K562 (cell line): ENCODE results near the gene UBE2G2. TPM values are rescaled to one million over a fixed set of nuclear protein-coding genes. Genes with fewer than 3 reads are reported as not detected.

Source experiments
- CCAR2 ChIP-seq: fragments of 200-400 bp; formaldehyde crosslinking; IDR thresholded peaks from 2 replicates; pipeline ENCODE4 v1.6.1; 2017; ENCODE audit warnings: mild to moderate bottlenecking, low read depth, low read length
- CCNT2 ChIP-seq: IDR thresholded peaks from 2 replicates; pipeline ENCODE4 v1.6.1; 2011; ENCODE audit warnings: borderline replicate concordance, low read depth, mild to moderate bottlenecking, moderate library complexity, mixed read lengths, low read length; ENCODE audit not compliant: insufficient read length; ENCODE audit errors: extremely low read depth
- CREB1 ChIP-seq, 2 experiments: sonication (generic) in 1 of 2; formaldehyde crosslinking in 1 of 2; IDR thresholded peaks; 2 replicates each; pipeline versions ENCODE4 v1.6.1 to v1.8.0; 2012 to 2022; ENCODE audit warnings: inconsistent platforms in 1 of 2, mild to moderate bottlenecking in 1 of 2, missing genetic modification reagents in 1 of 2, moderate library complexity in 1 of 2
- CXXC5 ChIP-seq: fragments of 250-450 bp; sonication (Bioruptor Pico); IDR thresholded peaks from 2 replicates; pipeline ENCODE4 v1.8.0; 2022; ENCODE audit warnings: inconsistent platforms, mild to moderate bottlenecking, moderate library complexity
- ETV6 ChIP-seq, 3 experiments: fragments of 150-350 bp in 1 of 3; sonication (generic) in 1 of 3; formaldehyde crosslinking in 1 of 3; IDR thresholded peaks; 2 replicates each; pipeline versions ENCODE4 v1.6.1 to v1.8.0; 2014 to 2022; ENCODE audit warnings: borderline replicate concordance in 2 of 3, low read depth in 2 of 3, antibody characterized with exemption in 1 of 3, low read length in 1 of 3, mild to moderate bottlenecking in 1 of 3, missing genetic modification reagents in 1 of 3
- GTF2A2 ChIP-seq: IDR thresholded peaks from 2 replicates; pipeline ENCODE4 v1.6.1; 2016; ENCODE audit warnings: mild to moderate bottlenecking, missing genetic modification characterization, missing compliant biosample characterization
- HMG20A ChIP-seq: fragments of 450-650 bp; formaldehyde crosslinking; conservative IDR thresholded peaks from 2 replicates; pipeline ENCODE4 v1.4.0; 2020; ENCODE audit warnings: mild to moderate bottlenecking, mixed read lengths
- KAT2B ChIP-seq: IDR thresholded peaks from one replicate; pipeline ENCODE4 v1.6.1; 2012; ENCODE audit warnings: low read depth, mild to moderate bottlenecking, control low read depth, inconsistent platforms, low read length, moderate library complexity
- KDM5B ChIP-seq: fragments of 200-600 bp; sonication (generic); IDR thresholded peaks from 2 replicates; pipeline ENCODE4 v1.6.1; 2012; ENCODE audit warnings: low read depth, mild to moderate bottlenecking, moderate library complexity, low read length, control low read depth, inconsistent platforms; ENCODE audit not compliant: insufficient replicate concordance
- MAZ ChIP-seq, 2 experiments: fragments of 450-650 bp in 1 of 2; sonication (generic) in 1 of 2; formaldehyde crosslinking; IDR thresholded peaks in 1 of 2; conservative IDR thresholded peaks in 1 of 2; 2 replicates each; pipeline versions ENCODE4 v1.4.0 to v1.5.0; 2020; ENCODE audit warnings: mild to moderate bottlenecking in 1 of 2, missing genetic modification reagents in 1 of 2
- RB1 ChIP-seq: fragments of 450-650 bp; IDR thresholded peaks from 2 replicates; pipeline ENCODE4 v1.6.1; 2017; ENCODE audit warnings: low read depth, mild to moderate bottlenecking
- RBM22 ChIP-seq: fragments of 200-400 bp; formaldehyde crosslinking; IDR thresholded peaks from 2 replicates; pipeline ENCODE4 v1.6.1; 2018; ENCODE audit warnings: low read length, low read depth; ENCODE audit not compliant: poor library complexity, severe bottlenecking
- SRF ChIP-seq, 2 experiments: fragments of 250-450, 450-650 bp in 1 of 2; sonication (Bioruptor Pico) in 1 of 2; sonication (generic) in 1 of 2; formaldehyde crosslinking; IDR thresholded peaks; 2 replicates each; pipeline versions ENCODE4 v1.5.0 to v1.5.1; 2020 to 2022; ENCODE audit warnings: mild to moderate bottlenecking in 1 of 2, missing genetic modification reagents in 1 of 2
- U2AF1 ChIP-seq: fragments of 200-400 bp; formaldehyde crosslinking; optimal IDR thresholded peaks from 2 replicates; pipeline ENCODE3; 2017; ENCODE audit warnings: mild to moderate bottlenecking, low read depth, low read length, moderate library complexity
- YY1 ChIP-seq, 3 experiments: IDR thresholded peaks; 2 replicates each; pipeline ENCODE4 v1.6.1; 2011; ENCODE audit warnings: low read length in 2 of 3, mild to moderate bottlenecking in 2 of 3, moderate library complexity in 2 of 3, borderline replicate concordance in 1 of 3, control low read depth in 1 of 3, low read depth in 1 of 3; ENCODE audit not compliant: insufficient read depth in 3 of 3, insufficient replicate concordance in 2 of 3, control insufficient read depth in 1 of 3, insufficient read length in 1 of 3; ENCODE audit errors: extremely low read depth in 1 of 3
- ZNF347 ChIP-seq: fragments of 450-650 bp; formaldehyde crosslinking; IDR thresholded peaks from 2 replicates; pipeline ENCODE4 v1.4.0; 2020; ENCODE audit warnings: low read depth, mild to moderate bottlenecking, moderate library complexity
- ZNF586 ChIP-seq: fragments of 450-650 bp; formaldehyde crosslinking; conservative IDR thresholded peaks from 2 replicates; pipeline ENCODE4 v1.4.0; 2020; ENCODE audit warnings: mild to moderate bottlenecking, moderate library complexity
- ZNF75A ChIP-seq: fragments of 450-650 bp; formaldehyde crosslinking; IDR thresholded peaks from 2 replicates; pipeline ENCODE4 v1.4.0; 2020; ENCODE audit warnings: mild to moderate bottlenecking
- ZNF830 ChIP-seq: fragments of 250-450 bp; sonication (Bioruptor Pico); IDR thresholded peaks from 2 replicates; pipeline ENCODE4 v1.5.0; 2021; ENCODE audit warnings: mild to moderate bottlenecking
- polyA plus RNA-seq, 8 experiments: library from polyadenylated mRNA; depleted of rRNA in 4 of 8; stranded (reverse) in 5 of 8; unstranded in 3 of 8; fragments of >200 nt; fragmentation: Nextera tagmentation in 2 of 8; fragmentation: Illumina TruSeq in 1 of 8; extraction: Ambion mirVana in 2 of 8; extraction: Trizol in 1 of 8; gene quantifications; 2 replicates each; pipeline versions ENCODE4 v1.2.1 to v1.2.3, GENCODE V29; 2011 to 2014; ENCODE audit warnings: inconsistent platforms in 1 of 8, missing spikeins in 1 of 8
- total RNA-seq, 7 experiments: library from RNA; depleted of rRNA in 6 of 7; stranded (reverse); fragments of >200 nt in 6 of 7; fragmentation: Illumina TruSeq in 2 of 7; extraction: Trizol in 2 of 7; gene quantifications; 2 replicates each; pipeline versions ENCODE4 v1.2.1 to v1.2.3, GENCODE V29; 2011 to 2021; ENCODE audit warnings: low replicate concordance in 1 of 7
- TF ChIP-seq, protein P1 (sequence below): fragments of 250-450 bp; sonication (Bioruptor Pico); IDR thresholded peaks from 2 replicates; pipeline ENCODE4 v1.8.0; 2021; ENCODE audit warnings: borderline replicate concordance, mild to moderate bottlenecking, moderate library complexity; ENCODE audit not compliant: poor library complexity, severe bottlenecking
- TF ChIP-seq, protein P2 (sequence below): fragments of 450-650 bp; formaldehyde crosslinking; IDR thresholded peaks from 2 replicates; pipeline ENCODE4 v1.4.0; 2020; ENCODE audit warnings: mild to moderate bottlenecking
- TF ChIP-seq, protein P3 (sequence below): fragments of 450-650 bp; formaldehyde crosslinking; IDR thresholded peaks from 2 replicates; pipeline ENCODE4 v1.4.0; 2020; ENCODE audit warnings: mild to moderate bottlenecking, moderate library complexity

The UBE2G2 gene
- total and polyA plus RNA-seq, 9 of the 15 experiments (the other 6 are each of a cell fraction or from before 2014, with no cell fraction given): 47.5 to 225 (median 140) TPM

- peak; percentile 46 for TF ChIP-seq U2AF1
- no peak for TF ChIP-seq YY1 (IDR thresholded peaks at IDR 0.05; ENCODE audit: borderline replicate concordance in 1 of 3, control insufficient read depth in 1 of 3, extremely low read depth in 1 of 3, insufficient read depth in 3 of 3, insufficient read length in 1 of 3, insufficient replicate concordance in 2 of 3, low read depth in 1 of 3, low read length in 2 of 3)
- TF ChIP-seq, protein P1, sequence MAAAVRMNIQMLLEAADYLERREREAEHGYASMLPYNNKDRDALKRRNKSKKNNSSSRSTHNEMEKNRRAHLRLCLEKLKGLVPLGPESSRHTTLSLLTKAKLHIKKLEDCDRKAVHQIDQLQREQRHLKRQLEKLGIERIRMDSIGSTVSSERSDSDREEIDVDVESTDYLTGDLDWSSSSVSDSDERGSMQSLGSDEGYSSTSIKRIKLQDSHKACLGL (CRISPR knock-in tag): no peak
- TF ChIP-seq RB1: peak; percentile 38
- TF ChIP-seq KDM5B: peak; percentile 14
- TF ChIP-seq CCAR2: no peak
- TF ChIP-seq ZNF347 (CRISPR knock-in tag): no peak
- TF ChIP-seq GTF2A2 (tag): no peak
- TF ChIP-seq, protein P2, sequence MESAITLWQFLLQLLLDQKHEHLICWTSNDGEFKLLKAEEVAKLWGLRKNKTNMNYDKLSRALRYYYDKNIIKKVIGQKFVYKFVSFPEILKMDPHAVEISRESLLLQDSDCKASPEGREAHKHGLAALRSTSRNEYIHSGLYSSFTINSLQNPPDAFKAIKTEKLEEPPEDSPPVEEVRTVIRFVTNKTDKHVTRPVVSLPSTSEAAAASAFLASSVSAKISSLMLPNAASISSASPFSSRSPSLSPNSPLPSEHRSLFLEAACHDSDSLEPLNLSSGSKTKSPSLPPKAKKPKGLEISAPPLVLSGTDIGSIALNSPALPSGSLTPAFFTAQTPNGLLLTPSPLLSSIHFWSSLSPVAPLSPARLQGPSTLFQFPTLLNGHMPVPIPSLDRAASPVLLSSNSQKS (CRISPR knock-in tag): no peak
- TF ChIP-seq RBM22: peak; percentile 73
- TF ChIP-seq MAZ (CRISPR knock-in tag; conservative IDR thresholded peaks at IDR 0.05 in 1 of 2, IDR thresholded peaks at IDR 0.05 in 1 of 2): peak in 1 of 2 experiments; percentile 73; a peak in 2 of 4 replicates
- TF ChIP-seq CCNT2: peak; percentile 67
- TF ChIP-seq ZNF75A (CRISPR knock-in tag): no peak
- no peak for TF ChIP-seq ZNF586 (CRISPR knock-in tag)
- TF ChIP-seq, protein P3, sequence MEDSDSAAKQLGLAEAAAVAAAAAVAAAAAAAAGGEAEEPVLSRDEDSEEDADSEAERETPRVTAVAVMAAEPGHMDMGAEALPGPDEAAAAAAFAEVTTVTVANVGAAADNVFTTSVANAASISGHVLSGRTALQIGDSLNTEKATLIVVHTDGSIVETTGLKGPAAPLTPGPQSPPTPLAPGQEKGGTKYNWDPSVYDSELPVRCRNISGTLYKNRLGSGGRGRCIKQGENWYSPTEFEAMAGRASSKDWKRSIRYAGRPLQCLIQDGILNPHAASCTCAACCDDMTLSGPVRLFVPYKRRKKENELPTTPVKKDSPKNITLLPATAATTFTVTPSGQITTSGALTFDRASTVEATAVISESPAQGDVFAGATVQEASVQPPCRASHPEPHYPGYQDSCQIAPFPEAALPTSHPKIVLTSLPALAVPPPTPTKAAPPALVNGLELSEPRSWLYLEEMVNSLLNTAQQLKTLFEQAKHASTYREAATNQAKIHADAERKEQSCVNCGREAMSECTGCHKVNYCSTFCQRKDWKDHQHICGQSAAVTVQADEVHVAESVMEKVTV (CRISPR knock-in tag): no peak
- TF ChIP-seq KAT2B: no peak
- 0 out of 4 replicates have a peak, but pooled peaks of 1 of the 2 experiments have one; percentile 5 for TF ChIP-seq ETV6 (IDR thresholded peaks at IDR 0.05; ENCODE audit: borderline replicate concordance in 1 of 2, low read depth in 2 of 2, low read length in 1 of 2)
- no peak for TF ChIP-seq ETV6 (CRISPR knock-in tag; IDR thresholded peaks at IDR 0.05; ENCODE audit: borderline replicate concordance)
- TF ChIP-seq CXXC5 (CRISPR knock-in tag): no peak
- TF ChIP-seq SRF (CRISPR knock-in tag; IDR thresholded peaks at IDR 0.05): no peak
- no peak for TF ChIP-seq HMG20A (CRISPR knock-in tag)
- peak; percentile 16 for TF ChIP-seq CREB1 (IDR thresholded peaks at IDR 0.05)
- TF ChIP-seq CREB1 (CRISPR knock-in tag; IDR thresholded peaks at IDR 0.05): no peak
- 0 out of 2 replicates have a peak, but pooled peaks have one; percentile 38 for TF ChIP-seq ZNF830 (CRISPR knock-in tag)
Observed at GRCh38 chr21:44817506-44817880, 15.9 kb upstream of the UBE2G2 start (continued).
